Endodermal cell (in vitro differentiated cells): ENCODE data around the gene ZDHHC11. TPM values are rescaled to one million over a fixed set of nuclear protein-coding genes. Genes with fewer than 3 reads are reported as not detected.
A peak's percentile ranks its signal among the peaks of the same experiment; 100 is the strongest.
"Not testable (repeated sequence)": the region's sequence is repeated elsewhere in the genome, so short reads cannot be mapped to it uniquely, and the experiment has no call there.

Experiments
- DNase-seq: peaks from one replicate; pipeline ENCODE4 v3.0.0-alpha.2; 2017
- H3K27ac ChIP-seq: 2 replicates; pipeline ENCODE4 v1.5.1; 2013; ENCODE audit warnings: mild to moderate bottlenecking, low read depth, low read length, moderate library complexity
- H3K27me3 ChIP-seq: 2 replicates; pipeline ENCODE4 v1.6.1; 2013; ENCODE audit warnings: mild to moderate bottlenecking, low read length, moderate library complexity; ENCODE audit not compliant: insufficient read depth, control insufficient read depth, poor library complexity, severe bottlenecking
- H3K36me3 ChIP-seq: 2 replicates; pipeline ENCODE4 v1.7.0; 2013; ENCODE audit warnings: mild to moderate bottlenecking, low read length, moderate library complexity; ENCODE audit not compliant: control insufficient read depth, insufficient read depth
- H3K4me1 ChIP-seq: one replicate; pipeline ENCODE4 v1.7.0; 2013; ENCODE audit warnings: low read length; ENCODE audit not compliant: control insufficient read depth, insufficient read depth
- H3K4me3 ChIP-seq: 2 replicates; pipeline ENCODE4 v1.5.1; 2013; ENCODE audit warnings: mild to moderate bottlenecking, low read length, moderate library complexity
- H3K9ac ChIP-seq: 2 replicates; pipeline ENCODE4 v1.6.1; 2013; ENCODE audit warnings: mild to moderate bottlenecking, low read length, moderate library complexity; ENCODE audit not compliant: poor library complexity, severe bottlenecking; ENCODE audit errors: extremely low read depth
- H3K9me3 ChIP-seq: 2 replicates; pipeline ENCODE4 v1.6.1; 2013; ENCODE audit warnings: mild to moderate bottlenecking, low read length, moderate library complexity; ENCODE audit not compliant: control insufficient read depth
- H3K27ac Mint-ChIP-seq: 2 replicates; pipeline ENCODE4 v1.8.0; 2020; ENCODE audit warnings: mixed read lengths
- H3K27me3 Mint-ChIP-seq: 2 replicates; pipeline ENCODE4 v1.8.0; 2021; ENCODE audit warnings: mild to moderate bottlenecking, mixed read lengths; ENCODE audit not compliant: insufficient read depth
- H3K36me3 Mint-ChIP-seq: 2 replicates; pipeline ENCODE4 v1.8.0; 2020; ENCODE audit warnings: low read depth, mixed read lengths
- H3K4me1 Mint-ChIP-seq: 2 replicates; pipeline ENCODE4 v1.8.0; 2020; ENCODE audit warnings: mixed read lengths
- H3K4me3 Mint-ChIP-seq: 2 replicates; pipeline ENCODE4 v1.8.0; 2020; ENCODE audit warnings: mild to moderate bottlenecking, moderate library complexity, mixed read lengths
- H3K9me3 Mint-ChIP-seq: 2 replicates; pipeline ENCODE4 v1.8.0; 2020; ENCODE audit warnings: mild to moderate bottlenecking, mixed read lengths
- CTCF ChIP-seq: fragments of 200-600 bp; sonication (generic); conservative IDR thresholded peaks from 2 replicates; pipeline ENCODE4 v1.5.0; 2021; ENCODE audit warnings: antibody characterized with exemption, mild to moderate bottlenecking
- WGBS, 2 experiments: methylation state at CpG; one replicate each; pipeline versions ENCODE4 v1.1.5 to v1.1.7; 2013; ENCODE audit warnings: missing lambda C conversion rate in 2 of 2, mixed read lengths in 1 of 2; ENCODE audit not compliant: insufficient coverage in 1 of 2, insufficient read length in 1 of 2; 5-methylcytosine and 5-hydroxymethylcytosine counted together
- total RNA-seq, 2 donors: library from RNA; stranded (reverse); fragmentation: NEBNext Ultra II Directional in 1 of 2; extraction: Animal tissue kit (Norgen Biotek cat#: 25700) in 1 of 2; gene quantifications; 2 replicates in 1 of 2; 3 replicates in 1 of 2; pipeline ENCODE4 v1.2.1, GENCODE V29; 2021

ZDHHC11 gene
- total RNA-seq, 2 donors from 2014 or later: 10.6 to 28.9 TPM

GRCh38 chr5:825544-825943 lies 25.2 kb downstream of the ZDHHC11 start:
- DNase-seq: peak; percentile 79
- not testable (repeated sequence) for H3K4me1 ChIP-seq, H3K4me3 ChIP-seq, H3K9ac ChIP-seq, H3K4me1 Mint-ChIP-seq, H3K4me3 Mint-ChIP-seq, H3K9me3 Mint-ChIP-seq, H3K27ac ChIP-seq, H3K27ac Mint-ChIP-seq, H3K9me3 ChIP-seq, H3K27me3 Mint-ChIP-seq, H3K27me3 ChIP-seq, H3K36me3 ChIP-seq
- 52 to 78% methylated on average over 1 of the region's 1 CpG for WGBS, 2 experiments
- TF ChIP-seq CTCF: peak; percentile 60
- peaks cover 13% of the 10 kb centered on the region for H3K36me3 Mint-ChIP-seq

GRCh38 chr5:821504-821903 lies 29.3 kb downstream of the ZDHHC11 start:
- H3K9me3 Mint-ChIP-seq: no peaks in the 10 kb centered on the region

GRCh38 chr5:820245-820644 lies 30.5 kb downstream of the ZDHHC11 start:
- H3K4me1 ChIP-seq: no peaks in the 10 kb centered on the region
- no peak for DNase-seq
- no peaks in the 10 kb centered on the region for H3K27me3 ChIP-seq
- no peak overlapping the region for H3K4me3 ChIP-seq
- no peaks in the 10 kb centered on the region for H3K36me3 ChIP-seq
- 84 to 88% methylated on average over 2 to 3 of the region's 3 CpGs for WGBS, 2 experiments
- Mint-ChIP-seq H3K27me3 (no peaks in the 10 kb centered on the region), H3K4me3 (no peak overlapping the region), H3K36me3 (peaks cover 19% of the 10 kb centered on the region), H3K27ac (no peak overlapping the region), H3K4me1 (no peaks in the 10 kb centered on the region), H3K9me3 (peaks cover 2% of the 10 kb centered on the region)
- no peak overlapping the region for H3K27ac ChIP-seq
- no peak overlapping the region for H3K9ac ChIP-seq
- peak; percentile 41 for TF ChIP-seq CTCF
- H3K9me3 ChIP-seq: no peaks in the 10 kb centered on the region

More at GRCh38 chr5:821504-821903, 29.3 kb downstream of the ZDHHC11 start:
- no peaks in the 10 kb centered on the region for H3K4me1 Mint-ChIP-seq
- Histone ChIP-seq H3K4me1 (no peaks in the 10 kb centered on the region), H3K27me3 (no peaks in the 10 kb centered on the region), H3K9me3 (no peaks in the 10 kb centered on the region), H3K9ac (no peak overlapping the region), H3K4me3 (no peak overlapping the region), H3K36me3 (no peaks in the 10 kb centered on the region), H3K27ac (no peak overlapping the region)
- H3K27me3 Mint-ChIP-seq: no peaks in the 10 kb centered on the region
- DNase-seq: no peak
- 89 to 92% methylated on average over 2 to 6 of the region's 8 CpGs for WGBS, 2 experiments
- H3K36me3 Mint-ChIP-seq: peaks cover 16% of the 10 kb centered on the region
- TF ChIP-seq CTCF: no peak
- H3K4me3 Mint-ChIP-seq: no peak overlapping the region
- H3K27ac Mint-ChIP-seq: no peak overlapping the region
